ENCODE results near the gene NKPD1. TPM values are rescaled to one million over a fixed set of nuclear protein-coding genes. Genes with fewer than 3 reads are reported as not detected.

NKPD1 gene
- total and polyA plus RNA-seq, 9 of the 15 experiments (the other 6 are each of a cell fraction or from before 2014, with no cell fraction given) = 0.03 to 0.09 (median 0.04) TPM; not detected in 5

DNA sequence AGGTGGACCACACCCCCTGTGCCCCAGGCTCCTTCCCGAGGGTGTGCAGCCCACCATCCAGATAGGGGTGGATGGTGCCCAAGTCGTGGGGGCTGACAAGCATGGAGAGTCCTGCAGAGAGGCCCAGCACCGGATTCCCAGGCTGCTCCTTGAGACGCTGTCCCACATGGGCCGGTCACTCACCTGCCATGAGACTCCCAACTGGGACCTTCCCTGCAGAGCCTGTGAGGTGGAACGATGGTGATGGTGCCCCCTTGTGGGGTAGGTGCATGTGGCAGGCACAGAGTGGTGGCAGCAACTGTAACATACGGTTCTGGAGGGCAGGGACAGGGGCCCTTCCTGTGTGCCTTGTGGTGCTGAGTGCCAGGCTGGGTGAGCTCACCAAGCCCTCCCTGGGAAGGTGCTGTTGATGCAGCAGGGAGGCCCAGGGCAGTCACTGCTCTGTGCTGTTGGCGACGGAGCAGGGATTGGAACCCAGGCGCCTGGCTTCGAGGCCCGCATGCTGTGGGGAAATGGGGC, 34.7 kb downstream of the NKPD1 start:
- no peaks in the 10 kb centered on the region for H3K27me3 ChIP-seq (ENCODE audit: control insufficient read depth in 2 of 2, insufficient read depth in 2 of 2, low read length in 2 of 2)
- H3K36me3 ChIP-seq (ENCODE audit: control insufficient read depth, insufficient read depth, low read length) = peaks cover 11% of the 10 kb centered on the region; the same call in 2 of the 3 replicates
- peak; percentile 98 for ATAC-seq
- intact Hi-C loops (cut with micrococcal nuclease) = loop anchor here (1.0 kb wide), 1 partner anchor 33 kb away; the partner anchor contains the start of gene PPP1R37
- POLR2A ChIA-PET = interaction anchor here (0.6 to 0.9 kb wide), 2 partner anchors 9 to 24 kb away, joined by 3 to 4 read pairs; no protein-coding TSS in a partner anchor
- peak overlapping the region in 1 of 2 experiments; percentile 33; a peak in 2 of 4 replicates for H3K9ac ChIP-seq (ENCODE audit: insufficient read depth in 1 of 2, low read depth in 2 of 2, low read length in 2 of 2)
- CTCF ChIA-PET (ENCODE audit: low intra/inter-chr PET ratio) = no interaction called here
- H3K4me1 ChIP-seq (replicated peaks in 1 of 2; ENCODE audit: control insufficient read depth in 2 of 2, insufficient read depth in 2 of 2, low read length in 2 of 2) = peaks cover 10 to 27% of the 10 kb centered on the region in 2 experiments
- WGBS (ENCODE audit: insufficient coverage, low coverage, missing lambda C conversion rate) = 50% methylated on average over 12 of the region's 12 CpGs
- in situ Hi-C loops (cut with MboI) = no loop called here
- H3K9me1 ChIP-seq (ENCODE audit: control insufficient read depth, insufficient read depth, low read length) = peaks cover 10% of the 10 kb centered on the region
- peak overlapping the region; percentile 35 for H3K4me2 ChIP-seq (ENCODE audit: insufficient read depth, low read length)
- peaks cover 36% of the 10 kb centered on the region for H4K20me1 ChIP-seq (replicated peaks; ENCODE audit: control insufficient read depth, insufficient read depth, low read length)
- H3K4me3 ChIP-seq = no peak overlapping the region
- peak overlapping the region; percentile 30; the same call in 2 of the 3 replicates for H3K27ac ChIP-seq (ENCODE audit: extremely low read depth, low read depth, low read length)
- no peak overlapping the region for H2AFZ ChIP-seq (ENCODE audit: low read depth, low read length)
- DNase-seq (ENCODE audit: extremely low read depth in 1 of 4, low spot score in 3 of 4) = peak; percentile 66 to 82 (median 71)
- BruUV-seq (replicated peaks) = no TSS peak
- H3K9me3 ChIP-seq (replicated peaks; ENCODE audit: control insufficient read depth, insufficient read depth, low read depth, low read length) = no peaks in the 10 kb centered on the region
- peak; percentile 92 for FAIRE-seq
- H3K79me2 ChIP-seq (ENCODE audit: control insufficient read depth, insufficient read depth, low read length) = peaks cover 43% of the 10 kb centered on the region
- peak; percentile 72 for TF ChIP-seq MYC (IDR thresholded peaks at IDR 0.05; ENCODE audit: low read depth, low read length)
- TF ChIP-seq MYC (CRISPR knock-in tag; IDR thresholded peaks at IDR 0.05; ENCODE audit: borderline replicate concordance, low read depth) = no peak
- peak; percentile 55; the same call in 1 of the 2 replicates for TF ChIP-seq ZNF740 (CRISPR knock-in tag; IDR thresholded peaks at IDR 0.05)
- no peak for TF ChIP-seq ZNF740 (tag; IDR thresholded peaks at IDR 0.05)
- TF ChIP-seq SOX6 (IDR thresholded peaks at IDR 0.05) = no peak
- TF ChIP-seq ZNF263 (CRISPR knock-in tag; IDR thresholded peaks at IDR 0.05; ENCODE audit: borderline replicate concordance) = peak; percentile 55; the same call in 1 of the 2 replicates
- TF ChIP-seq RCOR1 (IDR thresholded peaks at IDR 0.05; ENCODE audit: borderline replicate concordance in 1 of 2, low read depth in 2 of 2, low read length in 2 of 2) = peak in 1 of 2 experiments; percentile 31; a peak in 1 of 4 replicates
- TF ChIP-seq MTF1 (CRISPR knock-in tag; IDR thresholded peaks at IDR 0.05; ENCODE audit: borderline replicate concordance) = no peak
- TF ChIP-seq NFXL1 (CRISPR knock-in tag; IDR thresholded peaks at IDR 0.05) = no peak
- no peak for TF ChIP-seq BRD4 (IDR thresholded peaks at IDR 0.05)
- no peak for TF ChIP-seq ETS2 (tag; IDR thresholded peaks at IDR 0.05; ENCODE audit: borderline replicate concordance, poor library complexity, severe bottlenecking)
- TF ChIP-seq RAD21 (CRISPR knock-in tag; conservative IDR thresholded peaks at IDR 0.05 in 1 of 2, IDR thresholded peaks at IDR 0.05 in 1 of 2) = peak; percentile 58 to 84
- no peak for TF ChIP-seq ZFP30 (CRISPR knock-in tag; IDR thresholded peaks at IDR 0.05; ENCODE audit: borderline replicate concordance)
- no peak for TF ChIP-seq ZNF347 (CRISPR knock-in tag; IDR thresholded peaks at IDR 0.05; ENCODE audit: low read depth)
- no peak for TF ChIP-seq ZNF507 (tag; conservative IDR thresholded peaks at IDR 0.05)
- TF ChIP-seq CBX2 (IDR thresholded peaks at IDR 0.05; ENCODE audit: insufficient read depth, low read length, poor library complexity, severe bottlenecking) = no peak
- no peak for TF ChIP-seq MEF2A (IDR thresholded peaks at IDR 0.05; ENCODE audit: control insufficient read depth, low read depth, low read length)
- TF ChIP-seq PCBP1 (IDR thresholded peaks at IDR 0.05; ENCODE audit: low read depth, low read length, poor library complexity, severe bottlenecking) = no peak
- no peak for TF ChIP-seq PCBP2 (IDR thresholded peaks at IDR 0.05; ENCODE audit: low read depth, low read length, poor library complexity, severe bottlenecking)
- TF ChIP-seq BHLHE40 (IDR thresholded peaks at IDR 0.05; ENCODE audit: low read length) = peak; percentile 36
- TF ChIP-seq, protein P1, sequence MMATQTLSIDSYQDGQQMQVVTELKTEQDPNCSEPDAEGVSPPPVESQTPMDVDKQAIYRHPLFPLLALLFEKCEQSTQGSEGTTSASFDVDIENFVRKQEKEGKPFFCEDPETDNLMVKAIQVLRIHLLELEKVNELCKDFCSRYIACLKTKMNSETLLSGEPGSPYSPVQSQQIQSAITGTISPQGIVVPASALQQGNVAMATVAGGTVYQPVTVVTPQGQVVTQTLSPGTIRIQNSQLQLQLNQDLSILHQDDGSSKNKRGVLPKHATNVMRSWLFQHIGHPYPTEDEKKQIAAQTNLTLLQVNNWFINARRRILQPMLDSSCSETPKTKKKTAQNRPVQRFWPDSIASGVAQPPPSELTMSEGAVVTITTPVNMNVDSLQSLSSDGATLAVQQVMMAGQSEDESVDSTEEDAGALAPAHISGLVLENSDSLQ (IDR thresholded peaks at IDR 0.05) = no peak; the same call in 1 of the 2 replicates

All from K562 (cell line).